Panc1 (cell line): Measurements from ENCODE around the gene GGPS1. TPM values are rescaled to one million over a fixed set of nuclear protein-coding genes. Genes with fewer than 3 reads are reported as not detected.
A peak's percentile ranks its signal among the peaks of the same experiment; 100 is the strongest.

Experiments used
- ATAC-seq: fragments of 200-7000 bp; cut with Tn5 transposase; 2 replicates; pipeline ENCODE4 v1.9.1; 2020; ENCODE audit warnings: mild to moderate bottlenecking, moderate library complexity
- Bru-seq: library from RNA; stranded (reverse); fragments of 400-500 nt; gene quantifications from one replicate; lab custom pipeline; 2021; lab: Mats Ljungman, UMichigan
- BruChase-seq, 2 experiments: library from RNA; stranded (reverse); fragments of 400-500 nt; gene quantifications; one replicate each; lab custom pipeline; 2021; lab: Mats Ljungman, UMichigan
- BruUV-seq: library from RNA; stranded (reverse); fragments of 400-500 nt; replicated peaks from 2 replicates; lab custom pipeline; 2021; lab: Mats Ljungman, UMichigan
- CTCF ChIA-PET: fragments of 300-600 bp; sonication (Branson Sonifier 250); formaldehyde crosslinking; loops from one replicate; lab custom pipeline; 2022; ENCODE audit warnings: antibody characterized with exemption; lab: Charles Lee
- POLR2A ChIA-PET: fragments of 300-600 bp; sonication (Branson Sonifier 250); formaldehyde crosslinking; loops from one replicate; lab custom pipeline; 2022; ENCODE audit warnings: antibody characterized with exemption; lab: Charles Lee
- DNase-seq: peaks from one replicate; pipeline ENCODE4 v3.0.0-alpha.2; 2010; ENCODE audit warnings: low read depth, low spot score
- H3K27ac ChIP-seq: 2 replicates; pipeline ENCODE4 v1.5.1; 2011; ENCODE audit warnings: mild to moderate bottlenecking, low read length, inconsistent platforms
- H3K27me3 ChIP-seq: fragments of 200-500 bp; sonication (Bioruptor generic); 2 replicates; pipeline ENCODE4 v1.6.0; 2014; ENCODE audit warnings: low read length, inconsistent platforms; ENCODE audit not compliant: control insufficient read depth, insufficient read depth
- H3K36me3 ChIP-seq: fragments of 200-500 bp; sonication (Bioruptor generic); 2 replicates; pipeline ENCODE4 v1.5.1; 2014; ENCODE audit warnings: inconsistent platforms, mild to moderate bottlenecking, low read length, moderate library complexity; ENCODE audit not compliant: control insufficient read depth, insufficient read depth
- H3K4me1 ChIP-seq: 2 replicates; pipeline ENCODE4 v1.5.1; 2011; ENCODE audit warnings: inconsistent platforms, mild to moderate bottlenecking, low read length, moderate library complexity; ENCODE audit not compliant: control insufficient read depth, insufficient read depth
- H3K4me3 ChIP-seq, 2 experiments: 2 replicates each; pipeline ENCODE4 v1.5.1; 2011 to 2012; ENCODE audit warnings: low read depth in 2 of 2, low read length in 2 of 2, mild to moderate bottlenecking in 2 of 2, inconsistent platforms in 1 of 2, moderate library complexity in 1 of 2
- H3K9me3 ChIP-seq: fragments of 200-500 bp; sonication (Bioruptor generic); 2 replicates; pipeline ENCODE4 v1.5.1; 2014; ENCODE audit warnings: low read depth, mild to moderate bottlenecking, inconsistent platforms, low read length, moderate library complexity; ENCODE audit not compliant: control insufficient read depth, insufficient read depth
- POLR2AphosphoS5 ChIP-seq: IDR thresholded peaks from 2 replicates; pipeline ENCODE4 v1.6.1; 2012; ENCODE audit warnings: mild to moderate bottlenecking, low read depth, low read length, moderate library complexity
- REST ChIP-seq, 2 experiments: IDR thresholded peaks; 2 replicates each; pipeline ENCODE4 v1.6.1; 2011 to 2012; ENCODE audit warnings: low read depth in 2 of 2, control low read depth in 1 of 2, low read length in 1 of 2, mild to moderate bottlenecking in 1 of 2, moderate library complexity in 1 of 2; ENCODE audit not compliant: insufficient read depth in 1 of 2
- SIN3A ChIP-seq: IDR thresholded peaks from 2 replicates; pipeline ENCODE4 v1.6.1; 2012; ENCODE audit warnings: low read depth, mild to moderate bottlenecking, low read length, moderate library complexity, borderline replicate concordance; ENCODE audit not compliant: insufficient read depth
- TCF7L2 ChIP-seq: IDR thresholded peaks from 2 replicates; pipeline ENCODE4 v1.6.1; 2011; ENCODE audit warnings: mild to moderate bottlenecking, low read depth, low read length, inconsistent platforms
- in situ Hi-C: cut with HindIII; loops from 2 replicates; pipeline ENCODE4 v1.10.0; 2016; ENCODE audit warnings: low sequenced_read_pairs, low pct_unique_long_range_greater_than_20kb
- intact Hi-C: fragments of 100-400 bp; cut with micrococcal nuclease; formaldehyde crosslinking; loops from one replicate; pipeline ENCODE4 v1.10.0; 2022; ENCODE audit not compliant: unreplicated experiment
- long read RNA-seq: library from polyadenylated mRNA; unstranded; transcript quantifications from one replicate; pipeline ENCODE4 v2.0.0, GENCODE V29; 2021; ENCODE audit not compliant: unreplicated experiment
- polyA plus RNA-seq: library from polyadenylated mRNA; unstranded; fragments of >200 nt; gene quantifications from one replicate; pipeline ENCODE4 v1.2.1, GENCODE V29; 2012; ENCODE audit warnings: missing spikeins; ENCODE audit not compliant: insufficient read length
- total RNA-seq: library from RNA; stranded (reverse); gene quantifications from one replicate; pipeline ENCODE4 v1.2.1, GENCODE V29; 2021; ENCODE audit not compliant: unreplicated experiment
- TF ChIP-seq, protein P1 (sequence below): fragments of 450-650 bp; IDR thresholded peaks from 2 replicates; pipeline ENCODE4 v1.5.1; 2017; ENCODE audit warnings: mild to moderate bottlenecking

GGPS1 gene
- 60.6 TPM for total RNA-seq
- polyA plus RNA-seq = 35.4 TPM
- percentile 89 among the genes with signal in this experiment for Bru-seq, nascent RNA
- percentile 98 among the genes with signal in this experiment for BruChase-seq, experiment 1, labeled RNA remaining after a 2-hour chase
- BruChase-seq, experiment 2, labeled RNA remaining after a 6-hour chase = percentile 98 among the genes with signal in this experiment
- long read RNA-seq, transcript GGPS1-203 (3 exons, 1,407 nt) = minor isoform, 6 of 71 reads
- long read RNA-seq, transcript GGPS1-201 (4 exons, 2,895 nt) = major isoform, 59 of 71 reads
- long read RNA-seq, partial matches to known transcripts = 2 of 71 reads
- long read RNA-seq, other reads (novel, unspliced or antisense) = 3 of 71 reads

- peak; percentile 92 for ATAC-seq
- intact Hi-C loops (loop anchor here (2.0 to 5.0 kb wide), 2 partner anchors 76 to 86 kb away; no protein-coding TSS in a partner anchor), in situ Hi-C loops (no loop called here)
These were observed at the start of gene GGPS1 for GRCh38 chr1:235328271-235329138. GGPS1 (plus strand) TSS chr1:235328570; CDS start chr1:235335265, 6,695 bp downstream.

More at GRCh38 chr1:235328271-235329138, at the start of gene GGPS1:
- H3K4me3 ChIP-seq = peak within 1 kb of the TSS; percentile 95 to 99
- POLR2A ChIA-PET = interaction anchor here (0.6 to 1.4 kb wide), 3 partner anchors 16 to 82 kb away, joined by 4 to 14 read pairs (median 7); no protein-coding TSS in a partner anchor
- CTCF ChIA-PET = interaction anchor here (0.8 kb wide), 1 partner anchor 70 kb away, joined by 4 read pairs; no protein-coding TSS in a partner anchor
- TF ChIP-seq SIN3A (peak; percentile 19; the same call in 1 of the 2 replicates), TCF7L2 (0 out of 2 replicates have a peak, but pooled peaks have one; percentile 39), REST (IDR thresholded peaks at IDR 0.05; ENCODE audit: insufficient read depth in 1 of 2, low read depth in 2 of 2, low read length in 1 of 2) (no peak), POLR2AphosphoS5 (peak; percentile 89)
- TF ChIP-seq, protein P1, sequence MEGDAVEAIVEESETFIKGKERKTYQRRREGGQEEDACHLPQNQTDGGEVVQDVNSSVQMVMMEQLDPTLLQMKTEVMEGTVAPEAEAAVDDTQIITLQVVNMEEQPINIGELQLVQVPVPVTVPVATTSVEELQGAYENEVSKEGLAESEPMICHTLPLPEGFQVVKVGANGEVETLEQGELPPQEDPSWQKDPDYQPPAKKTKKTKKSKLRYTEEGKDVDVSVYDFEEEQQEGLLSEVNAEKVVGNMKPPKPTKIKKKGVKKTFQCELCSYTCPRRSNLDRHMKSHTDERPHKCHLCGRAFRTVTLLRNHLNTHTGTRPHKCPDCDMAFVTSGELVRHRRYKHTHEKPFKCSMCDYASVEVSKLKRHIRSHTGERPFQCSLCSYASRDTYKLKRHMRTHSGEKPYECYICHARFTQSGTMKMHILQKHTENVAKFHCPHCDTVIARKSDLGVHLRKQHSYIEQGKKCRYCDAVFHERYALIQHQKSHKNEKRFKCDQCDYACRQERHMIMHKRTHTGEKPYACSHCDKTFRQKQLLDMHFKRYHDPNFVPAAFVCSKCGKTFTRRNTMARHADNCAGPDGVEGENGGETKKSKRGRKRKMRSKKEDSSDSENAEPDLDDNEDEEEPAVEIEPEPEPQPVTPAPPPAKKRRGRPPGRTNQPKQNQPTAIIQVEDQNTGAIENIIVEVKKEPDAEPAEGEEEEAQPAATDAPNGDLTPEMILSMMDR = no peak
- no TSS peak for BruUV-seq
- no peaks in the 10 kb centered on the region for H3K27me3 ChIP-seq
- H3K9me3 ChIP-seq = no peaks in the 10 kb centered on the region
- peak; percentile 99 for DNase-seq
- peaks cover 25% of the 10 kb centered on the region for H3K4me1 ChIP-seq
- H3K27ac ChIP-seq = peak within 1 kb of the TSS; percentile 98
- H3K36me3 ChIP-seq = peaks cover 16% of the 10 kb centered on the region
